GM21619 (cell line): ENCODE measurements around the gene ATP2A3.

ENCODE experiments used
- ATAC-seq: cut with Tn5 transposase; IDR thresholded peaks from one replicate; pipeline ENCODE4 v1.9.1; 2021; ENCODE audit not compliant: unreplicated experiment

The ATP2A3 gene

GRCh38 chr17:3929764-3930163, 34.5 kb downstream of the ATP2A3 start:
- ATAC-seq, result no peak

- no peak for ATAC-seq
Observed at GRCh38 chr17:3929181-3929580, 35.1 kb downstream of the ATP2A3 start.

DNA sequence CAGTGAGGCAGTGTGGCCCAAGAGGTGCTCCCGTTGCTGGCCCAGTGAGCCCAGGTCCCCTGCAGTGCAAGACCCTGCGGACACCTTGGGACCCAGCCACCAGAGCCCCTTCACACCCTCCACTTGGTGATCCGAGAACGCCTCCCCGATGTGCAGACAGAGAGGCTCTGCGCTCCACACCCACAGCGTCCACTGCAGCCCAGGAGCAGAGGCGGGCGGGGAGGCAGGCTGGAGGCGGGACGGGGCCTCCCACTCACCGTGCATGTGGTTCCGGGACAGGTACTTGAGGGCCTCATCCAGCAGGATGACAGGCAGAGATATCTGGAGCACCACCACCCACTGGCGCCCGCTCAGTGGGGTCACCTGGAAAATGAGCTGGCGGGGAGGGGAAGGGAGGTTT, 35.8 kb downstream of the ATP2A3 start:
- no peak for ATAC-seq

- ATAC-seq, result no peak
Observed at GRCh38 chr17:3927628-3928340, 36.5 kb downstream of the ATP2A3 start.

DNA sequence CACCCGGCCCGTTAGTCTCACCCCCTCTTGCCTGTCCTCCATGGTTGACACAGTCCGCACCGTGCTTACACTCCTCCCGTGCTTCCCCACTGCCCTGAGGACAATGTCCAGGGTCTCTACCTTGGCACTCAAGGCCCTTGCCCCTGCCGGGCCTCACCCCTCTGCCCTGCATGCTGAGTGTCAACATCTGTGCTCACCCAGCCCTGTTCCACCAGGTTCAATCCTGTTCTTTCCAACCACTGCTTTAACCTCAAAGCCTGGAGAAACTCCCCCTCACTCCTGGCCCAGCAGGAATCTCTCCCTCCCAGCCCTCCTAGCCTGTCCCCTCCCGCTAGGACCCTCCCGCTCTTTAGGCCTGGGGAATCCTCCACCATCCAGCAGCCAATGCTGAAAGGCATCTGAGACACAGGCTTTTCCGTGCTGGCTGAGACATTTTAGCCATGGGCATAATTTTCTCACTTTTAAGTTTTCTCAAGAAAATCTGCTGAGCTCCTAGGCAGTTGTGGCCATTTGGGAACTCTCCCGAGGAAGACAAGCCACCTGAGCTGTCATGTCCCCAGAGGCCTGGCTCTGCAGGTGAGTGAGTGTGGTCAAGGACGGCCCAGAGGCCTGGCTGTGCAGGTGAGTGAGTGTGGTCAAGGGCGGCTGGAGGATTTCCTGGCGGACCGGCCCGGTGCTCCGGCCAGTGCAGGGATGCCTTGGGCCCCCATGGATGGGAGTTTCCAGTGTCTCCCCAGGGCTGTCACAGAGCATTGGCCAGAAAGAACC, 37.2 kb downstream of the ATP2A3 start:
- no peak for ATAC-seq

- ATAC-seq, result no peak
Observed at GRCh38 chr17:3925684-3926485, 38.4 kb downstream of the ATP2A3 start.

DNA sequence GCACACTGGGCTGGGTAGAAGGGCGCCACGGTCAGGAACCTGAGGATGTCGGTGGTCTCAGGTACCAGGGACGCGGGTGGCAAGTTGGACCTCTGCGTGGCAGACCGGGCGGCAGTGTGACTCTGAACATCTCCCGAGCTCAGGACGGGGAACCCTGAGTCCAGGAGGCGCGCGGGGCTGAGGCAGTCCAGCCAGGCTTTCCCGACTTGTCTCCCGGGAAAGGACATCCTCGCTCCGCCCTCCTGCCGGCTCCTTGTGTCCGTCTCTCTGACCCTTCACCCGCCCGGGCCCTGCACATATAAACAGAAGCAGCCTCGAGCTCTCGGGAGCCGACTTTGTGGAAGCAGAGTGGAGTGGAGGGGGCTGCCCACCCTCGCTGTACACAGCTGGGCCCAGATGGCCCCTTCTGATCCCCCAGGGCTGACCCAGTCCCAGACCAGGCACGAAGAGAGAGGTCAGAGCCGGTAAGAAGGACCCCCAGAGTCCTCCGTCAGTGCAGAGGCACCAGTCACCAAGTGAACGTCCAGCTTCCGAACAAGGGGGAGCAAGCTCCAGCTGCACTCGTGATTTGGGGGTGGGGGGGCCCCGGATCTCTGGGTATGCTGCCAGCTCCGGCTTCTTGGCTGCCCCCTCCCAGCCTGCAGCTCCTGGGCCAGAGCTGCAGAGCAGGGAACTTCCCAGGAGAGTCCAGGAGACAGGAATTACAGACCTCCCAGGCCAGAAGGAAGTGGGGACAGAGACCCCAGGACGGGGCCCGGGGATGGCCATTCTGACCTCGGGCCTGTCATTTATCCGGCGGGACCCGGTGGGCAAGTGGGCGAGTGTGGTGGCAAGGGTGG, 39.5 kb downstream of the ATP2A3 start:
- no peak for ATAC-seq

DNA sequence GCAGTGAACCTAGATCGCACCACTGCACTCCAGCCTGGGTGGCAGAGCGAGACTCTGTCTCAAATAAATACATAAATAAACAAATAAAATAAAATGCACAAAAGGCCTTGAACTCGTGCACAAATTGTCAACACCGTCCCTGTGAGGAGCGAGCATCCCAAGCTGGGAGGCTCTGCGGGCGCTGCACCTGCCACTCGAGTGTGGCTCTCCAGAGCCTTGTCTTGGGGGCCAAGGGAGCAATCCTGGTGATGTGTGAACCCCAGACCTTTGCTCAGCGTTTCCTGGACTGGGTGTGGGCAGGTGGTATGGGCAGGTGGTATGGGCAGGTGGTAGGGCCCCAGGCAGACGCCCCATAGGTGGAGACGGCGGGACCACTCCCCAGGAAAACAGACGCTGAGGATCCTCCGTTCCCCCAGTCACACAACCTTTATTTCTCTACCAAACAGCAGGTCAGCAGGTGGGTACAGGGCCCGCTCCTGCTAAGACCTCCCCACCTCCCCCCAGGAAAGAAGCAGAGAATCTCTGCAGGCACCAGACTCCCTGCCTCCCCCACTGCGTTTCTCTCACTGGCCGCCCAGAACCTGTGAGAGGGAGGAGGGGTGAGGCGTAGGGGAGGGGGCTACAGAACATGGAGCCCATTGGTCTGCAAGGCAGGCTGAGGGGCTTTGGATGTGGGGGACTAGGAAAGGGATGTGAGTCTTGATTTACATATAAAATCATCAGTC, 40.6 kb downstream of the ATP2A3 start:
- ATAC-seq, result no peak

DNA sequence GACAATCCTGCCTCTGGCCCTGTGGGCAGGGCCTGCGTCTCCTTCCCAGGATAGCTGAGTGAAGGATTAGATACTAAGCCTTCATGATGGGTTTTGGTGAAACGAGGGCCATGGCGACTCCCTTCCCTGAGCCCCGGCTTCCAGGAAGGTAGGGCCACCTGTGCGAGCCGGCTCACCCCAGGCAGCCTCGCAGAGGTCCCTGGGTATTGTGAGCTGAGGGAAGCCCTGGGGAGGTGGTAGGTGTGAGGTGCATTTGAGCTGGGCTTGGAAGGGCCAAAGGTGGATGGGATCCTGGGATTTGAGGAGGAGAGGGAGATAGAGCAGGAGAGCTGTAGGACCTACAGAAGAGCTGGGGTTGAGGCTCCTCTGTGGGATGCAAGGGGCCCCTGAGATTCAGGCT, 41.5 kb downstream of the ATP2A3 start:
- ATAC-seq, result no peak

DNA sequence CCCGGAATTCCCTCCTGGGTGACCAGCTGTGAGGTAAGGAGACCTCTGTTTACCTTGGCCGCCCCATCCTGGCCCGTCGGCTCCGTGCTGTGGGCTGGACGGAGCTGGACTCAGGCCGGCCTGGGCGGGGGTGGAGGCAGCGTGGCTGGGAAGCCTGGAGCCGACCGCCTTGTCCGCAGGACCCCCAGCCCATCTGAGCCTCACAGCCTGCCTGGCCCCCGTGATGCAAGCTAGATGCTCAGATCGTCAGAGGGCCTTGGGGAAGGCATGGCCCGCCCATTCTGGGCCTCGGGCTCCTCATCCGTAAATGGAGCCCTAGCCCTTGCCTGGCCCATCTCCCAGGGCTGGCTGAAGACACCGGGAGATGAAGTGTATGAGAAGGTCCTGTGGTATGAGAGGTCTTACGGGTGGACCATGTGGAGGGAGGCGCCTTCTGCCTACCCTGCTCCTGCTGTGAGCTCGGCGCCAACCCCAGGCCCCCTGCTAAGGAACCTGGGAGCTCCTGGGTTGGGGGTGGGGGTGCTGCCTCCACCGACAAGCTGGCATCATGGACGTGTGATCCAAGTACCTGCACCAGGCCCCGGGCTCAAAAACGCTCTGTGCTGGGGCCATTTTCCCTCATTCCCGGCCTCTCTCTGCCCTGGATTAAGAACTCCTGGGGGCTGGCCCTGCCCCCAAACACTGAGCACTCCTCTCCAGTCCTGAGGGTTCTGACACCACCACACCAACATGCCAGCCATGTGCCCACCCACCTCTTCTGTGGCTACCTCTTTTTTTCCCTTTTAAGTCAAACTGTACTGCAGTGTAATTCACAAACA, 42.5 kb downstream of the ATP2A3 start:
- ATAC-seq, result no peak

DNA sequence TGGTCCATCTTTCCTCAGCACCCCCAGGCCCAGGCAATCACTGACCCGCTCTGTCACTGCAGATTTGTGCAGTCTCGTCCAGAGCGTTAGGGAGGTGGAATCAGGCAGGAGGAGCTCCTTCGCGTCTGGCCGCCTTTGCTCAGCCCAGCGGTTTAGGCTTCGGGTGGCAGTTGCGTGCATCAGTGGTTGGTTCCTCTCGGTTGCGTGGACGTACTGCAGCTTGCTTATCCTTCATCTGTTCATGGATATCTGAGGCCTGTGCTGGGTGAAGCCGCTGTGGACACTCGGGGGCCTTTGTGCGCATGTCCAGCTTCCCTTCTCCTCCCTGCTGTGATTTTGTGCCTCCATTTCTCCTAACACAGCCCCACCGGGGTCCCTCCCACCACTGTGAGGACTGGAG, 43.2 kb downstream of the ATP2A3 start:
- ATAC-seq, result no peak

GRCh38 chr17:3919123-3919624, 45.1 kb downstream of the ATP2A3 start:
- no peak for ATAC-seq

- no peak for ATAC-seq
Observed at GRCh38 chr17:3918372-3919122, 45.7 kb downstream of the ATP2A3 start.

DNA sequence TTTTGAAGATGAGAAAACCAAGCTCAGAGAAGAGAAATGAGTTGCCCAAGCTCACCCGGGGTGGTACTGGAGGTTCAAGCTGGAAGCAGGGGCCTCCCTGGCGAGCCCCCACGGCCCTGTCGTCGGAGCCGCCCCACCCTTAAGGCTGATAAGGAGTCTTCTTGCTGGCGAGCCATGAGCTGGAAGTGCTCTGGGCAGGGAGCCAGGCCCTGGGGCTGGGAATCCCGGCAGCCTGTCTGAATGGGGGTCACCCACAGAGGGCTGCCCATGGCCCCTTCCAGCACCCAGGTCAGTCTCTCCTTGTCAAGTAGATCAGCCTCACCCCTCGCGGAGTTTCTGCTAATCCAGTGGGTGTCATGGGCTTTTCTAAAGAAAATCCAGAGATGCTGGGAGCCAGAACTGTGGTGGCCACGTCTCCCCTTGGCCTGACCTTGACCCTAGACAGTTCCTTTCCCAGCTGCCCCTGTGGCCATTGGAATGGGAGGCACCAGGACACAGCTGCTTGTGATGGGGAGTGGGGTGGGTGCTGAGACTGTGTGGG, 46.8 kb downstream of the ATP2A3 start:
- ATAC-seq, result no peak

DNA sequence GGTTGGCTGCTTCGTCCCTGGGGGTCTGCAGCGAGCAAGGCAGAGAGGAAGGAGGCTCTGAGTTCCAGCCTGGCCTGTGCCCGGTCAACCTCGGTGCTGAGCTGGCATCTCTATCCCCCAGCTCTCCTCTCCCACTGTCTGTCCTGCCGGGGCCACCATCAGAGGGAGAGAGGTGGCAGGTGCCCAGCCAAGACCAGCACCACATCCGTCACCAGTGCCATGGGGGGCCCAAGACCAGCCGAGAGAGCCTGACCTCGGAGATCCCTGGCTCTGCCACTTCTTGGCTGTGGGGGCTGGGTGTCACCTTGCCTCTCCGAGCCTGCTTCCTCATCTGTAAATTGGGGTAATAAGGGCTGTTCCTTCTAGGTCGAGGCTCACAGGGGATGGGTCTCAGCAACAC, 47.4 kb downstream of the ATP2A3 start:
- no peak for ATAC-seq

DNA sequence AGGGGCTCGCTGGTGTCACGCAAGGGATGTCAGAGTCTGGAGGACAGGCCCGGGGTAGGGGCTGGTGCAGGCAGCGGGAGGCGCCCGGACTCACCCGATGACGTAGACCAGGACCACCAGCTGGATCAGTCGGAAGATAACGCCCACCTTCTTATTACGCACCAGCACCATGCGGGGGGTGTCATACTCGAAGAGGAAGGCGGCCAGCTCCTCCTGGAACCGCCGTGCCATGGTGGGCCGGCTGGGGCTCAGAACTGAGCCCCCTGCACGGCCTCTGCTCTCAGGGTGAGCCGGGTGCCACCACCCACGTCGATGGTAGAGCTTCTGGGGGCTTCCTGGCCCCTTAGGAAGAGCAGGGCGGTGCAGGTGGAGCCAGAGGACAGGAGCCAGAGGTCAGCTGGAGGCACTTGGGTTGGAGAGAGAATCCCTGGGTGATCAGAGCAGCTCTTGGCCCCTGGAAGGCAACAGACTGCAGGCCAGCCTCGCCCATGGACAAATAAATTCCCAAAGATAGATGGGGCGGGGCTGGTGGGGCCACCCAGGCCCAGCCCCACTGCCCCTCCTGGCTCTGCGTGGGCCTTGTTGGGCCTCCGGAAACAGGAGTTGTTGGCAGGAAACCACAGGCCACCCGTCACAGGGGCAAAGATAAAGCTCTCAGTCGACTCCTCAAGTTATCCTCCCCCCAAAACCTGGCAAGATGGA, 48.1 kb downstream of the ATP2A3 start, which contains the start of gene P2RX1:
TSS of gene P2RX1 (minus strand) at position 471 of the 702 bp plus-strand sequence. CDS start at position 231, 240 bp downstream.
- no peak for ATAC-seq

DNA sequence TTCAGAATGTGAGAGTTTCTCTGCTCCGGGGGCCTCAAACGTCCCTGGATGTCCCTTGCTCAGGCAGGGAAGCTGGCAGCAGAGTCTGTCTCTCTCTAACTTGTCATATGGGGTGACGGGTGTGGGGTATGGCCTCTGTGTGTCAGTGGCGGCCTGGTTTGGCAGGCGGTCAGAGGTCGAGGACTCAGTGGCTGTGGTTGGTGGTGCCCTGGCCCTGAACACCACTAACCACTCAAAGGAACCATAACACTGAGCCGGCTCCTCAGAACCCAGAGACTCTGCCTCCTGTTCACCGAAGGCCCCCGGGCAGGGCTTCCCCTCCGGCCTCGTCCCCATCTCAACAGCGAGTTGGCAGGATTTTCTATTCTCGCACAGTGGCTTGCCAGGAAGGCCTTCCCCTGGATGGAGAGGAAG, 48.6 kb downstream of the ATP2A3 start:
- ATAC-seq, result no peak
